ENCODE results near the gene ITSN2. TPM values are rescaled to one million over a fixed set of nuclear protein-coding genes. Genes with fewer than 3 reads are reported as not detected.

Gene ITSN2
- polyA plus RNA-seq, 3 donors: 26.0 to 91.1 (median 40.4) TPM

- Histone ChIP-seq H3K4me3 (replicated peaks in 1 of 3; ENCODE audit: low read depth in 2 of 3, low read length in 3 of 3) (no peak overlapping the region), H3K9me3 (replicated peaks in 1 of 2; ENCODE audit: control insufficient read depth in 1 of 2, insufficient read depth in 1 of 2, low read length in 2 of 2) (no peaks in the 10 kb centered on the region), H3K4me2 (replicated peaks; ENCODE audit: extremely low read depth, low read length, poor library complexity, severe bottlenecking) (no peak overlapping the region), H3K79me2 (ENCODE audit: insufficient read depth, low read length) (peaks cover 95% of the 10 kb centered on the region), H3K4me1 (ENCODE audit: control insufficient read depth in 1 of 2, insufficient read depth in 2 of 2, low read length in 2 of 2) (peaks cover 44 to 45% of the 10 kb centered on the region in 2 donors), H3K27me3 (ENCODE audit: control insufficient read depth in 2 of 2, insufficient read depth in 2 of 2, low read length in 2 of 2) (no peaks in the 10 kb centered on the region), H4K20me1 (ENCODE audit: insufficient read depth, low read length) (peaks cover 86% of the 10 kb centered on the region), H2AFZ (ENCODE audit: insufficient read depth, low read depth, low read length, poor library complexity, severe bottlenecking) (no peak overlapping the region), H3K36me3 (replicated peaks in 1 of 2; ENCODE audit: control insufficient read depth in 1 of 2, insufficient read depth in 2 of 2, low read length in 2 of 2) (no peaks in the 10 kb centered on the region), H3K9ac (ENCODE audit: insufficient read depth, low read length, poor library complexity, severe bottlenecking) (no peak overlapping the region), H3K27ac (ENCODE audit: low read depth in 1 of 2, low read length in 2 of 2) (no peak overlapping the region)
- H3K27me3 Mint-ChIP-seq (ENCODE audit: low read depth in 3 of 3): no peaks in the 10 kb centered on the region
- DNase-seq: no peak
- no peak overlapping the region for H3K4me3 Mint-ChIP-seq
- H3K27ac Mint-ChIP-seq: peak overlapping the region in 1 of 7 donors; percentile 63
- TF ChIP-seq CTCF (IDR thresholded peaks at IDR 0.05): no peak
- peaks cover 71% of the 10 kb centered on the region for H3K4me1 Mint-ChIP-seq
- intact Hi-C loops (cut with micrococcal nuclease): no loop called here
- peaks cover 0 to 3% of the 10 kb centered on the region in 2 donors for H3K36me3 Mint-ChIP-seq
- no peaks in the 10 kb centered on the region for H3K9me3 Mint-ChIP-seq
- 80% methylated on average over 7 of the region's 9 CpGs for WGBS (ENCODE audit: insufficient coverage)
These were observed 26.1 kb downstream of the ITSN2 start for GRCh38 chr2:24334245-24334633.

- H3K36me3 ChIP-seq (replicated peaks in 1 of 2; ENCODE audit: control insufficient read depth in 1 of 2, insufficient read depth in 2 of 2, low read length in 2 of 2): no peaks in the 10 kb centered on the region
- H3K36me3 Mint-ChIP-seq: peaks cover 0 to 3% of the 10 kb centered on the region in 2 donors
- H4K20me1 ChIP-seq (ENCODE audit: insufficient read depth, low read length): peaks cover 85% of the 10 kb centered on the region
- intact Hi-C loops (cut with micrococcal nuclease): no loop called here
- DNase-seq: no peak
- H2AFZ ChIP-seq (ENCODE audit: insufficient read depth, low read depth, low read length, poor library complexity, severe bottlenecking): no peak overlapping the region
- no peak overlapping the region for H3K27ac ChIP-seq (ENCODE audit: low read depth in 1 of 2, low read length in 2 of 2)
- H3K4me1 ChIP-seq (ENCODE audit: control insufficient read depth in 1 of 2, insufficient read depth in 2 of 2, low read length in 2 of 2): peaks cover 50% of the 10 kb centered on the region in 2 donors
- peaks cover 95% of the 10 kb centered on the region for H3K79me2 ChIP-seq (ENCODE audit: insufficient read depth, low read length)
- no peak overlapping the region for H3K9ac ChIP-seq (ENCODE audit: insufficient read depth, low read length, poor library complexity, severe bottlenecking)
- H3K4me3 Mint-ChIP-seq: no peak overlapping the region
- H3K4me2 ChIP-seq (replicated peaks; ENCODE audit: extremely low read depth, low read length, poor library complexity, severe bottlenecking): no peak overlapping the region
- TF ChIP-seq CTCF (IDR thresholded peaks at IDR 0.05): no peak
- peak overlapping the region in 2 of 7 donors; percentile 26 to 72 for H3K27ac Mint-ChIP-seq
- H3K27me3 Mint-ChIP-seq (ENCODE audit: low read depth in 3 of 3): no peaks in the 10 kb centered on the region
- H3K9me3 Mint-ChIP-seq: no peaks in the 10 kb centered on the region
- H3K27me3 ChIP-seq (ENCODE audit: control insufficient read depth in 2 of 2, insufficient read depth in 2 of 2, low read length in 2 of 2): no peaks in the 10 kb centered on the region
- peaks cover 68% of the 10 kb centered on the region for H3K4me1 Mint-ChIP-seq
- no peaks in the 10 kb centered on the region for H3K9me3 ChIP-seq (replicated peaks in 1 of 2; ENCODE audit: control insufficient read depth in 1 of 2, insufficient read depth in 1 of 2, low read length in 2 of 2)
- WGBS (ENCODE audit: insufficient coverage): 100% methylated on average over 1 of the region's 2 CpGs
- no peak overlapping the region for H3K4me3 ChIP-seq (replicated peaks in 1 of 3; ENCODE audit: low read depth in 2 of 3, low read length in 3 of 3)
These were observed 27.4 kb downstream of the ITSN2 start for GRCh38 chr2:24332791-24333540.
